Sigmoid colon (tissue), 4 donors: ENCODE measurements around the gene SOAT2.

Experiments used
- CTCF ChIP-seq, 4 experiments: fragments of 450-650 bp in 3 of 4; fragments of 200-600 bp in 1 of 4; IDR thresholded peaks; one replicate each; pipeline ENCODE4 v1.5.1; 2016 to 2019; ENCODE audit warnings: antibody characterized with exemption in 4 of 4, mild to moderate bottlenecking in 3 of 4, moderate library complexity in 2 of 4
- EP300 ChIP-seq, 4 donors: sonication (generic); formaldehyde crosslinking; IDR thresholded peaks; one replicate each; pipeline ENCODE4 v1.6.1; 2017; ENCODE audit warnings: antibody characterized with exemption in 4 of 4
- POLR2A ChIP-seq, 2 donors: fragments of 450-650 bp; IDR thresholded peaks; one replicate each; pipeline ENCODE4 v1.6.1; 2016; ENCODE audit warnings: antibody characterized with exemption in 2 of 2, mild to moderate bottlenecking in 2 of 2, moderate library complexity in 2 of 2
- POLR2AphosphoS5 ChIP-seq, 4 donors: sonication (generic); formaldehyde crosslinking; IDR thresholded peaks; one replicate each; pipeline ENCODE4 v1.6.1; 2017; ENCODE audit warnings: antibody characterized with exemption in 4 of 4

GRCh38 chr12:53076461-53076860 lies 26.8 kb upstream of the SOAT2 start:
- TF ChIP-seq POLR2A (IDR thresholded peaks at IDR 0.05) (no peak), CTCF (IDR thresholded peaks at IDR 0.05) (no peak), EP300 (IDR thresholded peaks at IDR 0.05) (no peak), POLR2AphosphoS5 (IDR thresholded peaks at IDR 0.05) (no peak)
